Panc1 (cell line): ENCODE results near the gene GLB1L3. TPM values are rescaled to one million over a fixed set of nuclear protein-coding genes. Genes with fewer than 3 reads are reported as not detected.

Experiments
- ATAC-seq: fragments of 200-7000 bp; cut with Tn5 transposase; 2 replicates; pipeline ENCODE4 v1.9.1; 2020; ENCODE audit warnings: mild to moderate bottlenecking, moderate library complexity
- BruUV-seq: library from RNA; stranded (reverse); fragments of 400-500 nt; replicated peaks from 2 replicates; lab custom pipeline; 2021; lab: Mats Ljungman, UMichigan
- CTCF ChIA-PET: fragments of 300-600 bp; sonication (Branson Sonifier 250); formaldehyde crosslinking; loops from one replicate; lab custom pipeline; 2022; ENCODE audit warnings: antibody characterized with exemption; lab: Charles Lee
- POLR2A ChIA-PET: fragments of 300-600 bp; sonication (Branson Sonifier 250); formaldehyde crosslinking; loops from one replicate; lab custom pipeline; 2022; ENCODE audit warnings: antibody characterized with exemption; lab: Charles Lee
- DNase-seq: peaks from one replicate; pipeline ENCODE4 v3.0.0-alpha.2; 2010; ENCODE audit warnings: low read depth, low spot score
- H3K27ac ChIP-seq: 2 replicates; pipeline ENCODE4 v1.5.1; 2011; ENCODE audit warnings: mild to moderate bottlenecking, low read length, inconsistent platforms
- H3K27me3 ChIP-seq: fragments of 200-500 bp; sonication (Bioruptor generic); 2 replicates; pipeline ENCODE4 v1.6.0; 2014; ENCODE audit warnings: low read length, inconsistent platforms; ENCODE audit not compliant: control insufficient read depth, insufficient read depth
- H3K36me3 ChIP-seq: fragments of 200-500 bp; sonication (Bioruptor generic); 2 replicates; pipeline ENCODE4 v1.5.1; 2014; ENCODE audit warnings: inconsistent platforms, mild to moderate bottlenecking, low read length, moderate library complexity; ENCODE audit not compliant: control insufficient read depth, insufficient read depth
- H3K4me1 ChIP-seq: 2 replicates; pipeline ENCODE4 v1.5.1; 2011; ENCODE audit warnings: inconsistent platforms, mild to moderate bottlenecking, low read length, moderate library complexity; ENCODE audit not compliant: control insufficient read depth, insufficient read depth
- H3K4me3 ChIP-seq, 2 experiments: 2 replicates each; pipeline ENCODE4 v1.5.1; 2011 to 2012; ENCODE audit warnings: low read depth in 2 of 2, low read length in 2 of 2, mild to moderate bottlenecking in 2 of 2, inconsistent platforms in 1 of 2, moderate library complexity in 1 of 2
- H3K9me3 ChIP-seq: fragments of 200-500 bp; sonication (Bioruptor generic); 2 replicates; pipeline ENCODE4 v1.5.1; 2014; ENCODE audit warnings: low read depth, mild to moderate bottlenecking, inconsistent platforms, low read length, moderate library complexity; ENCODE audit not compliant: control insufficient read depth, insufficient read depth
- POLR2AphosphoS5 ChIP-seq: IDR thresholded peaks from 2 replicates; pipeline ENCODE4 v1.6.1; 2012; ENCODE audit warnings: mild to moderate bottlenecking, low read depth, low read length, moderate library complexity
- SIN3A ChIP-seq: IDR thresholded peaks from 2 replicates; pipeline ENCODE4 v1.6.1; 2012; ENCODE audit warnings: low read depth, mild to moderate bottlenecking, low read length, moderate library complexity, borderline replicate concordance; ENCODE audit not compliant: insufficient read depth
- TCF7L2 ChIP-seq: IDR thresholded peaks from 2 replicates; pipeline ENCODE4 v1.6.1; 2011; ENCODE audit warnings: mild to moderate bottlenecking, low read depth, low read length, inconsistent platforms
- in situ Hi-C: cut with HindIII; loops from 2 replicates; pipeline ENCODE4 v1.10.0; 2016; ENCODE audit warnings: low sequenced_read_pairs, low pct_unique_long_range_greater_than_20kb
- intact Hi-C: fragments of 100-400 bp; cut with micrococcal nuclease; formaldehyde crosslinking; loops from one replicate; pipeline ENCODE4 v1.10.0; 2022; ENCODE audit not compliant: unreplicated experiment
- total RNA-seq: library from RNA; stranded (reverse); gene quantifications from one replicate; pipeline ENCODE4 v1.2.1, GENCODE V29; 2021; ENCODE audit not compliant: unreplicated experiment
- TF ChIP-seq, protein P1 (sequence below): fragments of 450-650 bp; IDR thresholded peaks from 2 replicates; pipeline ENCODE4 v1.5.1; 2017; ENCODE audit warnings: mild to moderate bottlenecking
- TF ChIP-seq, protein P2 (sequence below), 2 experiments: IDR thresholded peaks; 2 replicates each; pipeline ENCODE4 v1.6.1; 2011 to 2012; ENCODE audit warnings: low read depth in 2 of 2, control low read depth in 1 of 2, low read length in 1 of 2, mild to moderate bottlenecking in 1 of 2, moderate library complexity in 1 of 2; ENCODE audit not compliant: insufficient read depth in 1 of 2

Gene GLB1L3
- total RNA-seq, 1 experiment from 2014 or later = not detected

DNA sequence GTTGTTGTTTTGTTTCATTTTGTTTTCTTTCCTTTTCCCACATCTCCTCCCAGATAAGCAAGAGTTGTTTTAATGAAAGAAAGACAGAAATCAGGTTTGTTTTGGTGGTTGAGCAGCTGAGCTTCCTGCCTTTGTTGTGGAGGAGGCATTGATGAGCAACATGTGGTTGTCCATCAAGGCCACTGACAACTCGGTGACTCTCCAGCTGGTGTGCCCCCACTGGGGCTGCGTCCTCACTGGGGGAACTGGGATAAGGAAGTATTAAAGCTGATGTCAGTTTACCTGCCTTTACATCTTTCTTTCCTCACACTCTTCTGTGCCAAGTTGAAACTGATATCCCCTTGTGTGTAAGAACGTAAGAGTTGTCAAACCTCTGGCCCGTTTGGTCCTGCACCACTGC is 45.8 kb upstream of the GLB1L3 start:
- H3K4me1 ChIP-seq = peaks cover 20% of the 10 kb centered on the region
- intact Hi-C loops = no loop called here
- no TSS peak for BruUV-seq
- no peaks in the 10 kb centered on the region for H3K36me3 ChIP-seq
- H3K4me3 ChIP-seq = no peak overlapping the region
- TF ChIP-seq, protein P1, sequence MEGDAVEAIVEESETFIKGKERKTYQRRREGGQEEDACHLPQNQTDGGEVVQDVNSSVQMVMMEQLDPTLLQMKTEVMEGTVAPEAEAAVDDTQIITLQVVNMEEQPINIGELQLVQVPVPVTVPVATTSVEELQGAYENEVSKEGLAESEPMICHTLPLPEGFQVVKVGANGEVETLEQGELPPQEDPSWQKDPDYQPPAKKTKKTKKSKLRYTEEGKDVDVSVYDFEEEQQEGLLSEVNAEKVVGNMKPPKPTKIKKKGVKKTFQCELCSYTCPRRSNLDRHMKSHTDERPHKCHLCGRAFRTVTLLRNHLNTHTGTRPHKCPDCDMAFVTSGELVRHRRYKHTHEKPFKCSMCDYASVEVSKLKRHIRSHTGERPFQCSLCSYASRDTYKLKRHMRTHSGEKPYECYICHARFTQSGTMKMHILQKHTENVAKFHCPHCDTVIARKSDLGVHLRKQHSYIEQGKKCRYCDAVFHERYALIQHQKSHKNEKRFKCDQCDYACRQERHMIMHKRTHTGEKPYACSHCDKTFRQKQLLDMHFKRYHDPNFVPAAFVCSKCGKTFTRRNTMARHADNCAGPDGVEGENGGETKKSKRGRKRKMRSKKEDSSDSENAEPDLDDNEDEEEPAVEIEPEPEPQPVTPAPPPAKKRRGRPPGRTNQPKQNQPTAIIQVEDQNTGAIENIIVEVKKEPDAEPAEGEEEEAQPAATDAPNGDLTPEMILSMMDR = no peak
- TF ChIP-seq TCF7L2 (no peak), SIN3A (no peak), POLR2AphosphoS5 (no peak)
- TF ChIP-seq, protein P2, sequence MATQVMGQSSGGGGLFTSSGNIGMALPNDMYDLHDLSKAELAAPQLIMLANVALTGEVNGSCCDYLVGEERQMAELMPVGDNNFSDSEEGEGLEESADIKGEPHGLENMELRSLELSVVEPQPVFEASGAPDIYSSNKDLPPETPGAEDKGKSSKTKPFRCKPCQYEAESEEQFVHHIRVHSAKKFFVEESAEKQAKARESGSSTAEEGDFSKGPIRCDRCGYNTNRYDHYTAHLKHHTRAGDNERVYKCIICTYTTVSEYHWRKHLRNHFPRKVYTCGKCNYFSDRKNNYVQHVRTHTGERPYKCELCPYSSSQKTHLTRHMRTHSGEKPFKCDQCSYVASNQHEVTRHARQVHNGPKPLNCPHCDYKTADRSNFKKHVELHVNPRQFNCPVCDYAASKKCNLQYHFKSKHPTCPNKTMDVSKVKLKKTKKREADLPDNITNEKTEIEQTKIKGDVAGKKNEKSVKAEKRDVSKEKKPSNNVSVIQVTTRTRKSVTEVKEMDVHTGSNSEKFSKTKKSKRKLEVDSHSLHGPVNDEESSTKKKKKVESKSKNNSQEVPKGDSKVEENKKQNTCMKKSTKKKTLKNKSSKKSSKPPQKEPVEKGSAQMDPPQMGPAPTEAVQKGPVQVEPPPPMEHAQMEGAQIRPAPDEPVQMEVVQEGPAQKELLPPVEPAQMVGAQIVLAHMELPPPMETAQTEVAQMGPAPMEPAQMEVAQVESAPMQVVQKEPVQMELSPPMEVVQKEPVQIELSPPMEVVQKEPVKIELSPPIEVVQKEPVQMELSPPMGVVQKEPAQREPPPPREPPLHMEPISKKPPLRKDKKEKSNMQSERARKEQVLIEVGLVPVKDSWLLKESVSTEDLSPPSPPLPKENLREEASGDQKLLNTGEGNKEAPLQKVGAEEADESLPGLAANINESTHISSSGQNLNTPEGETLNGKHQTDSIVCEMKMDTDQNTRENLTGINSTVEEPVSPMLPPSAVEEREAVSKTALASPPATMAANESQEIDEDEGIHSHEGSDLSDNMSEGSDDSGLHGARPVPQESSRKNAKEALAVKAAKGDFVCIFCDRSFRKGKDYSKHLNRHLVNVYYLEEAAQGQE (IDR thresholded peaks at IDR 0.05; ENCODE audit: insufficient read depth in 1 of 2, low read depth in 2 of 2, low read length in 1 of 2) = no peak
- in situ Hi-C loops = no loop called here
- DNase-seq = no peak
- H3K9me3 ChIP-seq = no peaks in the 10 kb centered on the region
- no peak for ATAC-seq
- no peak overlapping the region for H3K27ac ChIP-seq
- ChIA-PET CTCF (no interaction called here), POLR2A (no interaction called here)
- no peaks in the 10 kb centered on the region for H3K27me3 ChIP-seq

DNA sequence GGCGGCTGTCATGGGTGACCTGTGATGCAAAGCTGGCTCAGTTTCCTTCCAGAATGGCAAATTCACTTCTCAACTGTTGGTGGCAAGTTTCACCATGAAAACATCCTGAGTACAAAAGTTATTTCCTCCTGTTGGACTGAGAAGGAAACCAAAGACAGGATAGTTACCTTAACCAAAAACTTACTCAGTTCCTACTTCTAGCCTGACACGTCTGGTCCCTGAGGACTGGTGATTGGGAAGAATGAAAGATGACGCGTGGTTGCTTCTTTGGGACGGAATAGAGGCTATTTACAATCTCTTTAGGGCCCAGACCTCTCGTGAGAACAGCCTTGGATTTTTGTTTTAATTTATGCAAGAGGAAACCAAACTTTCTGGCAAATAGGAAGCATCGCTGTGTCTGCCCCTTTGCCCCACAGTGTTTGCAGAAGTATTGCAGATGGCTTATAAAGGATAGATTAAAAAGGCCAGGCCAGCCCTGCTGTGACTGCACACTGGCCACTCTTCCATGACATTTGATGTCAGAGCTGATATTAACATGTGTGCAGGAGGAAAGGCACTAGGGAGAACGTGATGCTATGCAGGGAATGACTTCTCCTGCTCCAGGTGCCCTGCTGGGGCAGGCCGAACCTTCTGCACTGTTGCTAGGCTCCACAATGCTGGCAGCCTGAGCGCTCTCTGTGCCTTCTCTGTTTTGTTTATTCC is 44.1 kb upstream of the GLB1L3 start:
- intact Hi-C loops = no loop called here
- CTCF ChIA-PET = no interaction called here
- Histone ChIP-seq H3K4me1 (peaks cover 7% of the 10 kb centered on the region; the same call in 1 of the 2 replicates), H3K27ac (no peak overlapping the region), H3K36me3 (peaks cover 8% of the 10 kb centered on the region; the same call in 1 of the 2 replicates), H3K4me3 (no peak overlapping the region), H3K9me3 (no peaks in the 10 kb centered on the region), H3K27me3 (no peaks in the 10 kb centered on the region)
- ATAC-seq (no peak), DNase-seq (no peak)
- POLR2A ChIA-PET = no interaction called here
- TF ChIP-seq TCF7L2 (no peak), POLR2AphosphoS5 (no peak), SIN3A (no peak)
- TF ChIP-seq, protein P2 (IDR thresholded peaks at IDR 0.05; ENCODE audit: insufficient read depth in 1 of 2, low read depth in 2 of 2, low read length in 1 of 2) = no peak
- TF ChIP-seq, protein P1 = no peak
- no TSS peak for BruUV-seq
- in situ Hi-C loops = no loop called here
